ENCODE data around the gene PKP4. TPM values are rescaled to one million over a fixed set of nuclear protein-coding genes. Genes with fewer than 3 reads are reported as not detected.

The PKP4 gene
- total and polyA plus RNA-seq, 2 experiments from 2014 or later, result 35.7 to 92.3 TPM

DNA sequence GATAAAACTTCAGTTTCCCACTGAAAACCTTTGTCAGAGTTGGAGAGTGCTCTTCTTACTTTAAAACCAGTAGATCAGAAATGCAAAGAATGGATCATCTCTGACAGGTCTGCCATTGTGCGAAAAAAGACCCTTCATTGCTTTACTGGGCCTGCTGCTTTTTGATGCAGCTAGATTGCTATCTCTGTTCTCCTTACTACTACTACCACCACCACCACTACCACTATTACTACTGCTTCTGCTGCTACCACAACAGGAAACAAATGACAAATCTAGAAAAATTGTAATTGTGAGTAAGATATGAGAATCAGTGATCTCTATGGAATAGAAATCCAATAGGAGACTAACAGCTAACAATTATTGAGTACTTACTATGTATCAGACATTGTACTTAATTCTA, 85.8 kb downstream of the PKP4 start:
- no peaks in the 10 kb centered on the region for H3K27me3 ChIP-seq (ENCODE audit: insufficient read depth)
- H4K20me1 ChIP-seq (replicated peaks; ENCODE audit: insufficient read depth), result peaks cover 2% of the 10 kb centered on the region; the same call in 1 of the 2 replicates
- Mint-ChIP-seq H3K4me3 (no peak overlapping the region), H3K36me3 (ENCODE audit: low read depth) (peaks cover 8% of the 10 kb centered on the region; the same call in 2 of the 3 replicates), H3K4me1 (peaks cover 15% of the 10 kb centered on the region), H3K27me3 (ENCODE audit: insufficient read depth, low read depth, poor library complexity) (no peaks in the 10 kb centered on the region), H3K9me3 (no peaks in the 10 kb centered on the region), H3K27ac (no peak overlapping the region)
- ATAC-seq (no peak), DNase-seq (ENCODE audit: low spot score) (no peak)
- no peaks in the 10 kb centered on the region for H3F3A ChIP-seq (replicated peaks; ENCODE audit: low read depth)
- H3K9me2 ChIP-seq (ENCODE audit: insufficient read depth), result no peaks in the 10 kb centered on the region
- no peaks in the 10 kb centered on the region for H3K36me3 ChIP-seq (ENCODE audit: insufficient read depth)
- no peak overlapping the region for H3K4me2 ChIP-seq
- no peak overlapping the region for H3K4me3 ChIP-seq
- H3K27ac ChIP-seq (ENCODE audit: low read depth), result no peak overlapping the region
- TF ChIP-seq EZH2 (IDR thresholded peaks at IDR 0.05; ENCODE audit: low read depth, unreplicated experiment) (no peak), ZNF331 (CRISPR knock-in tag; IDR thresholded peaks at IDR 0.05; ENCODE audit: low read depth) (no peak), POLR2AphosphoS5 (IDR thresholded peaks at IDR 0.05; ENCODE audit: low read depth) (no peak), STAT1 (IDR thresholded peaks at IDR 0.05; ENCODE audit: unreplicated experiment) (no peak), ZNF114 (CRISPR knock-in tag; IDR thresholded peaks at IDR 0.05) (no peak), NANOG (IDR thresholded peaks at IDR 0.05; ENCODE audit: borderline replicate concordance) (no peak), JUNB (IDR thresholded peaks at IDR 0.05; ENCODE audit: unreplicated experiment) (no peak), EZH2phosphoT487 (IDR thresholded peaks at IDR 0.05; ENCODE audit: unreplicated experiment) (no peak)
- TF ChIP-seq, protein P1, sequence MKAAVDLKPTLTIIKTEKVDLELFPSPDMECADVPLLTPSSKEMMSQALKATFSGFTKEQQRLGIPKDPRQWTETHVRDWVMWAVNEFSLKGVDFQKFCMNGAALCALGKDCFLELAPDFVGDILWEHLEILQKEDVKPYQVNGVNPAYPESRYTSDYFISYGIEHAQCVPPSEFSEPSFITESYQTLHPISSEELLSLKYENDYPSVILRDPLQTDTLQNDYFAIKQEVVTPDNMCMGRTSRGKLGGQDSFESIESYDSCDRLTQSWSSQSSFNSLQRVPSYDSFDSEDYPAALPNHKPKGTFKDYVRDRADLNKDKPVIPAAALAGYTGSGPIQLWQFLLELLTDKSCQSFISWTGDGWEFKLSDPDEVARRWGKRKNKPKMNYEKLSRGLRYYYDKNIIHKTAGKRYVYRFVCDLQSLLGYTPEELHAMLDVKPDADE (IDR thresholded peaks at IDR 0.05), result no peak
- TF ChIP-seq, protein P2, sequence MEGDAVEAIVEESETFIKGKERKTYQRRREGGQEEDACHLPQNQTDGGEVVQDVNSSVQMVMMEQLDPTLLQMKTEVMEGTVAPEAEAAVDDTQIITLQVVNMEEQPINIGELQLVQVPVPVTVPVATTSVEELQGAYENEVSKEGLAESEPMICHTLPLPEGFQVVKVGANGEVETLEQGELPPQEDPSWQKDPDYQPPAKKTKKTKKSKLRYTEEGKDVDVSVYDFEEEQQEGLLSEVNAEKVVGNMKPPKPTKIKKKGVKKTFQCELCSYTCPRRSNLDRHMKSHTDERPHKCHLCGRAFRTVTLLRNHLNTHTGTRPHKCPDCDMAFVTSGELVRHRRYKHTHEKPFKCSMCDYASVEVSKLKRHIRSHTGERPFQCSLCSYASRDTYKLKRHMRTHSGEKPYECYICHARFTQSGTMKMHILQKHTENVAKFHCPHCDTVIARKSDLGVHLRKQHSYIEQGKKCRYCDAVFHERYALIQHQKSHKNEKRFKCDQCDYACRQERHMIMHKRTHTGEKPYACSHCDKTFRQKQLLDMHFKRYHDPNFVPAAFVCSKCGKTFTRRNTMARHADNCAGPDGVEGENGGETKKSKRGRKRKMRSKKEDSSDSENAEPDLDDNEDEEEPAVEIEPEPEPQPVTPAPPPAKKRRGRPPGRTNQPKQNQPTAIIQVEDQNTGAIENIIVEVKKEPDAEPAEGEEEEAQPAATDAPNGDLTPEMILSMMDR (conservative IDR thresholded peaks at IDR 0.05; ENCODE audit: low read depth in 2 of 2), result no peak
- TF ChIP-seq, protein P3, sequence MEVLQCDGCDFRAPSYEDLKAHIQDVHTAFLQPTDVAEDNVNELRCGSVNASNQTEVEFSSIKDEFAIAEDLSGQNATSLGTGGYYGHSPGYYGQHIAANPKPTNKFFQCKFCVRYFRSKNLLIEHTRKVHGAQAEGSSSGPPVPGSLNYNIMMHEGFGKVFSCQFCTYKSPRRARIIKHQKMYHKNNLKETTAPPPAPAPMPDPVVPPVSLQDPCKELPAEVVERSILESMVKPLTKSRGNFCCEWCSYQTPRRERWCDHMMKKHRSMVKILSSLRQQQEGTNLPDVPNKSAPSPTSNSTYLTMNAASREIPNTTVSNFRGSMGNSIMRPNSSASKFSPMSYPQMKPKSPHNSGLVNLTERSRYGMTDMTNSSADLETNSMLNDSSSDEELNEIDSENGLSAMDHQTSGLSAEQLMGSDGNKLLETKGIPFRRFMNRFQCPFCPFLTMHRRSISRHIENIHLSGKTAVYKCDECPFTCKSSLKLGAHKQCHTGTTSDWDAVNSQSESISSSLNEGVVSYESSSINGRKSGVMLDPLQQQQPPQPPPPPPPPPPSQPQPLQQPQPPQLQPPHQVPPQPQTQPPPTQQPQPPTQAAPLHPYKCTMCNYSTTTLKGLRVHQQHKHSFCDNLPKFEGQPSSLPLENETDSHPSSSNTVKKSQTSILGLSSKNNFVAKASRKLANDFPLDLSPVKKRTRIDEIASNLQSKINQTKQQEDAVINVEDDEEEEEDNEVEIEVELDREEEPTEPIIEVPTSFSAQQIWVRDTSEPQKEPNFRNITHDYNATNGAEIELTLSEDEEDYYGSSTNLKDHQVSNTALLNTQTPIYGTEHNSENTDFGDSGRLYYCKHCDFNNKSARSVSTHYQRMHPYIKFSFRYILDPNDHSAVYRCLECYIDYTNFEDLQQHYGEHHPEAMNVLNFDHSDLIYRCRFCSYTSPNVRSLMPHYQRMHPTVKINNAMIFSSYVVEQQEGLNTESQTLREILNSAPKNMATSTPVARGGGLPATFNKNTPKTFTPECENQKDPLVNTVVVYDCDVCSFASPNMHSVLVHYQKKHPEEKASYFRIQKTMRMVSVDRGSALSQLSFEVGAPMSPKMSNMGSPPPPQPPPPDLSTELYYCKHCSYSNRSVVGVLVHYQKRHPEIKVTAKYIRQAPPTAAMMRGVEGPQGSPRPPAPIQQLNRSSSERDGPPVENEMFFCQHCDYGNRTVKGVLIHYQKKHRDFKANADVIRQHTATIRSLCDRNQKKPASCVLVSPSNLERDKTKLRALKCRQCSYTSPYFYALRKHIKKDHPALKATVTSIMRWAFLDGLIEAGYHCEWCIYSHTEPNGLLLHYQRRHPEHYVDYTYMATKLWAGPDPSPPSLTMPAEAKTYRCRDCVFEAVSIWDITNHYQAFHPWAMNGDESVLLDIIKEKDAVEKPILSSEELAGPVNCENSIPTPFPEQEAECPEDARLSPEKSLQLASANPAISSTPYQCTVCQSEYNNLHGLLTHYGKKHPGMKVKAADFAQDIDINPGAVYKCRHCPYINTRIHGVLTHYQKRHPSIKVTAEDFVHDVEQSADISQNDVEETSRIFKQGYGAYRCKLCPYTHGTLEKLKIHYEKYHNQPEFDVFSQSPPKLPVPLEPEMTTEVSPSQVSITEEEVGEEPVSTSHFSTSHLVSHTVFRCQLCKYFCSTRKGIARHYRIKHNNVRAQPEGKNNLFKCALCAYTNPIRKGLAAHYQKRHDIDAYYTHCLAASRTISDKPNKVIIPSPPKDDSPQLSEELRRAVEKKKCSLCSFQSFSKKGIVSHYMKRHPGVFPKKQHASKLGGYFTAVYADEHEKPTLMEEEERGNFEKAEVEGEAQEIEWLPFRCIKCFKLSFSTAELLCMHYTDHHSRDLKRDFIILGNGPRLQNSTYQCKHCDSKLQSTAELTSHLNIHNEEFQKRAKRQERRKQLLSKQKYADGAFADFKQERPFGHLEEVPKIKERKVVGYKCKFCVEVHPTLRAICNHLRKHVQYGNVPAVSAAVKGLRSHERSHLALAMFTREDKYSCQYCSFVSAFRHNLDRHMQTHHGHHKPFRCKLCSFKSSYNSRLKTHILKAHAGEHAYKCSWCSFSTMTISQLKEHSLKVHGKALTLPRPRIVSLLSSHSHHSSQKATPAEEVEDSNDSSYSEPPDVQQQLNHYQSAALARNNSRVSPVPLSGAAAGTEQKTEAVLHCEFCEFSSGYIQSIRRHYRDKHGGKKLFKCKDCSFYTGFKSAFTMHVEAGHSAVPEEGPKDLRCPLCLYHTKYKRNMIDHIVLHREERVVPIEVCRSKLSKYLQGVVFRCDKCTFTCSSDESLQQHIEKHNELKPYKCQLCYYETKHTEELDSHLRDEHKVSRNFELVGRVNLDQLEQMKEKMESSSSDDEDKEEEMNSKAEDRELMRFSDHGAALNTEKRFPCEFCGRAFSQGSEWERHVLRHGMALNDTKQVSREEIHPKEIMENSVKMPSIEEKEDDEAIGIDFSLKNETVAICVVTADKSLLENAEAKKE (CRISPR knock-in tag; IDR thresholded peaks at IDR 0.05), result no peak
- H2AFZ ChIP-seq, result no peak overlapping the region
- no peaks in the 10 kb centered on the region for H3K4me1 ChIP-seq (ENCODE audit: insufficient read depth)
- 0 out of 2 replicates have a peak, but pooled peaks cover 5% of the 10 kb centered on the region for H3K79me2 ChIP-seq (replicated peaks; ENCODE audit: insufficient read depth)
